HepG2 (cell line): ENCODE measurements around the gene PKD1L1. TPM values are rescaled to one million over a fixed set of nuclear protein-coding genes. Genes with fewer than 3 reads are reported as not detected.
A peak's percentile ranks its signal among the peaks of the same experiment; 100 is the strongest.

ENCODE experiments used
- CENPX ChIP-seq: sonication (generic); formaldehyde crosslinking; IDR thresholded peaks from 2 replicates; pipeline ENCODE4 v1.9.0; 2021; ENCODE audit warnings: mild to moderate bottlenecking, missing genetic modification reagents, moderate library complexity
- CREM ChIP-seq, 2 experiments: sonication (generic) in 1 of 2; formaldehyde crosslinking in 1 of 2; IDR thresholded peaks; 2 replicates each; pipeline versions ENCODE4 v1.4.0 to v1.6.1; 2016 to 2020; ENCODE audit warnings: antibody characterized with exemption in 1 of 2, mild to moderate bottlenecking in 1 of 2, missing genetic modification reagents in 1 of 2
- CSRNP2 ChIP-seq: sonication (generic); formaldehyde crosslinking; conservative IDR thresholded peaks from 2 replicates; pipeline ENCODE4 v1.8.0; 2022; ENCODE audit warnings: low read depth, missing genetic modification reagents
- ERF ChIP-seq: IDR thresholded peaks from 2 replicates; pipeline ENCODE4 v1.6.1; 2018; ENCODE audit warnings: missing biosample characterization, missing genetic modification reagents
- HES4 ChIP-seq: sonication (generic); formaldehyde crosslinking; IDR thresholded peaks from 2 replicates; pipeline ENCODE4 v1.9.0; 2021; ENCODE audit warnings: mild to moderate bottlenecking, missing genetic modification reagents, borderline replicate concordance
- IKZF4 ChIP-seq: sonication (generic); formaldehyde crosslinking; IDR thresholded peaks from 2 replicates; pipeline ENCODE4 v1.5.1; 2020; ENCODE audit warnings: borderline replicate concordance, mild to moderate bottlenecking, low read depth, missing genetic modification reagents; ENCODE audit errors: not compliant biosample characterization
- JDP2 ChIP-seq: sonication (generic); formaldehyde crosslinking; IDR thresholded peaks from 2 replicates; pipeline ENCODE4 v1.8.1; 2022; ENCODE audit warnings: missing genetic modification reagents, borderline replicate concordance
- MAZ ChIP-seq, 2 experiments: sonication (generic) in 1 of 2; formaldehyde crosslinking in 1 of 2; IDR thresholded peaks; 2 replicates each; pipeline versions ENCODE4 v1.5.0 to v1.6.1; 2012 to 2020; ENCODE audit warnings: low read depth in 2 of 2, mild to moderate bottlenecking in 2 of 2, borderline replicate concordance in 1 of 2, improper control_type of control experiment in 1 of 2, low read length in 1 of 2, missing genetic modification reagents in 1 of 2, moderate library complexity in 1 of 2
- MTA3 ChIP-seq: sonication (generic); formaldehyde crosslinking; IDR thresholded peaks from 2 replicates; pipeline ENCODE4 v1.4.0; 2020; ENCODE audit warnings: missing genetic modification reagents
- PPARG ChIP-seq: conservative IDR thresholded peaks from 2 replicates; pipeline ENCODE4 v1.6.1; 2016; ENCODE audit warnings: missing biosample characterization, missing genetic modification reagents
- RORA ChIP-seq: sonication (generic); formaldehyde crosslinking; IDR thresholded peaks from 2 replicates; pipeline ENCODE4 v1.5.0; 2020; ENCODE audit warnings: mild to moderate bottlenecking, missing genetic modification reagents, moderate library complexity
- ZNF337 ChIP-seq: sonication (generic); formaldehyde crosslinking; IDR thresholded peaks from 2 replicates; pipeline ENCODE4 v1.5.1; 2020; ENCODE audit warnings: missing genetic modification reagents, low read depth, mild to moderate bottlenecking, borderline replicate concordance
- ZSCAN12 ChIP-seq: sonication (generic); formaldehyde crosslinking; IDR thresholded peaks from 2 replicates; pipeline ENCODE4 v1.9.0; 2021; ENCODE audit warnings: mild to moderate bottlenecking, missing genetic modification reagents
- polyA plus RNA-seq, 8 experiments: library from polyadenylated mRNA; depleted of rRNA in 3 of 8; stranded (reverse) in 7 of 8; unstranded in 1 of 8; fragments of >200 nt; fragmentation: Illumina TruSeq in 4 of 8; extraction: Trizol in 4 of 8; gene quantifications; 2 replicates each; pipeline versions ENCODE4 v1.2.1 to v1.2.3, GENCODE V29; 2011 to 2016; ENCODE audit warnings: low read depth in 4 of 8, missing spikeins in 1 of 8, mixed read lengths in 1 of 8; ENCODE audit not compliant: insufficient read depth in 1 of 8
- total RNA-seq, 5 experiments: library from RNA; depleted of rRNA; stranded (reverse); fragments of >200 nt; fragmentation: Illumina TruSeq; extraction: Trizol; gene quantifications; 2 replicates each; pipeline ENCODE4 v1.2.3, GENCODE V29; 2016; ENCODE audit warnings: low read depth in 1 of 5
- TF ChIP-seq, protein P1 (sequence below): sonication (generic); formaldehyde crosslinking; IDR thresholded peaks from 2 replicates; pipeline ENCODE4 v1.4.0; 2020; ENCODE audit warnings: missing genetic modification reagents
- TF ChIP-seq, protein P2 (sequence below): sonication (generic); formaldehyde crosslinking; IDR thresholded peaks from 2 replicates; pipeline ENCODE4 v1.4.0; 2020; ENCODE audit warnings: missing genetic modification reagents

Gene PKD1L1
- total and polyA plus RNA-seq, 2 of the 13 experiments (the other 11 are each of a cell fraction or from before 2014, with no cell fraction given): 0.01 TPM; not detected in 1

DNA sequence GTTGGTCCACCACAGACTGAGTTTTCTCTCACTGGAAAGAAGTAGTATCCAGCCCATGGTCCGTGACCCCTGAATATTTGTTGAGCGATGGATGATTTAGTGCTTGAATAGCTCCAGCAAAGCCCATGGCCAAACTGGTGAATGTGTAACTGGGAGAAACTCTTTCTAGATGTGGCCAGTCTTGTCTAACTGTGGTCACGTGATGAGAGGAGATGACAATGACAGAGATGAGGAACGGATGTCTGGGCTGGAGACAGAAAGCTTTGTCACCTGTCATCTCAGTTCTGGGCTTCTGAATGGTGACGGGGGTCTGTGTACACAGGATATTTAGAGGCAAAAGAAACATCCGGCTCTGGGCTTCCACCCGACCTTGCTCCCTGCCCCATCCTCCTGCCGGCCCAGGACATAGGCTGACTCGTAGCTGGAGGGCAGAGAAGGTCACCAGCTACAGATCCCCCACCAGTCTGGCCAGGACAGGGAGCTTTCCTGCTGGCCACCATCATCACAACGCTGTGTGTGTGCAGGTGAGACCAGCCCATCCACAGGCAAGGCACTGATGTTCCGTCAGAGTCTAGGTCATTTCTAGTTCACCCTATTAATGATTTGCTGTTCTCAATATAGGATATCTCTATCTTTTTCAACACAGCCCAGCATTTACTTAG is 213.8 kb downstream of the PKD1L1 start (continued):
- TF ChIP-seq JDP2: no peak
- no peak for TF ChIP-seq HES4
- TF ChIP-seq, protein P1, sequence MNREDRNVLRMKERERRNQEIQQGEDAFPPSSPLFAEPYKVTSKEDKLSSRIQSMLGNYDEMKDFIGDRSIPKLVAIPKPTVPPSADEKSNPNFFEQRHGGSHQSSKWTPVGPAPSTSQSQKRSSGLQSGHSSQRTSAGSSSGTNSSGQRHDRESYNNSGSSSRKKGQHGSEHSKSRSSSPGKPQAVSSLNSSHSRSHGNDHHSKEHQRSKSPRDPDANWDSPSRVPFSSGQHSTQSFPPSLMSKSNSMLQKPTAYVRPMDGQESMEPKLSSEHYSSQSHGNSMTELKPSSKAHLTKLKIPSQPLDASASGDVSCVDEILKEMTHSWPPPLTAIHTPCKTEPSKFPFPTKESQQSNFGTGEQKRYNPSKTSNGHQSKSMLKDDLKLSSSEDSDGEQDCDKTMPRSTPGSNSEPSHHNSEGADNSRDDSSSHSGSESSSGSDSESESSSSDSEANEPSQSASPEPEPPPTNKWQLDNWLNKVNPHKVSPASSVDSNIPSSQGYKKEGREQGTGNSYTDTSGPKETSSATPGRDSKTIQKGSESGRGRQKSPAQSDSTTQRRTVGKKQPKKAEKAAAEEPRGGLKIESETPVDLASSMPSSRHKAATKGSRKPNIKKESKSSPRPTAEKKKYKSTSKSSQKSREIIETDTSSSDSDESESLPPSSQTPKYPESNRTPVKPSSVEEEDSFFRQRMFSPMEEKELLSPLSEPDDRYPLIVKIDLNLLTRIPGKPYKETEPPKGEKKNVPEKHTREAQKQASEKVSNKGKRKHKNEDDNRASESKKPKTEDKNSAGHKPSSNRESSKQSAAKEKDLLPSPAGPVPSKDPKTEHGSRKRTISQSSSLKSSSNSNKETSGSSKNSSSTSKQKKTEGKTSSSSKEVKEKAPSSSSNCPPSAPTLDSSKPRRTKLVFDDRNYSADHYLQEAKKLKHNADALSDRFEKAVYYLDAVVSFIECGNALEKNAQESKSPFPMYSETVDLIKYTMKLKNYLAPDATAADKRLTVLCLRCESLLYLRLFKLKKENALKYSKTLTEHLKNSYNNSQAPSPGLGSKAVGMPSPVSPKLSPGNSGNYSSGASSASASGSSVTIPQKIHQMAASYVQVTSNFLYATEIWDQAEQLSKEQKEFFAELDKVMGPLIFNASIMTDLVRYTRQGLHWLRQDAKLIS: no peak
- peak; percentile 91 for TF ChIP-seq CREM (IDR thresholded peaks at IDR 0.05)
- TF ChIP-seq CREM (CRISPR knock-in tag; IDR thresholded peaks at IDR 0.05): no peak
- peak; percentile 99 for TF ChIP-seq ERF
- TF ChIP-seq ZSCAN12 (CRISPR knock-in tag): peak; percentile 58; the same call in 1 of the 2 replicates
- no peak for TF ChIP-seq ZNF337 (CRISPR knock-in tag)
- TF ChIP-seq PPARG: peak; percentile 88
- no peak for TF ChIP-seq MAZ (IDR thresholded peaks at IDR 0.05; ENCODE audit: borderline replicate concordance, low read depth, low read length)
- peak; percentile 69 for TF ChIP-seq MAZ (CRISPR knock-in tag; IDR thresholded peaks at IDR 0.05; ENCODE audit: low read depth)
- no peak for TF ChIP-seq CSRNP2 (CRISPR knock-in tag)
- no peak for TF ChIP-seq MTA3 (CRISPR knock-in tag)
- TF ChIP-seq CENPX (CRISPR knock-in tag): no peak
- TF ChIP-seq, protein P2, sequence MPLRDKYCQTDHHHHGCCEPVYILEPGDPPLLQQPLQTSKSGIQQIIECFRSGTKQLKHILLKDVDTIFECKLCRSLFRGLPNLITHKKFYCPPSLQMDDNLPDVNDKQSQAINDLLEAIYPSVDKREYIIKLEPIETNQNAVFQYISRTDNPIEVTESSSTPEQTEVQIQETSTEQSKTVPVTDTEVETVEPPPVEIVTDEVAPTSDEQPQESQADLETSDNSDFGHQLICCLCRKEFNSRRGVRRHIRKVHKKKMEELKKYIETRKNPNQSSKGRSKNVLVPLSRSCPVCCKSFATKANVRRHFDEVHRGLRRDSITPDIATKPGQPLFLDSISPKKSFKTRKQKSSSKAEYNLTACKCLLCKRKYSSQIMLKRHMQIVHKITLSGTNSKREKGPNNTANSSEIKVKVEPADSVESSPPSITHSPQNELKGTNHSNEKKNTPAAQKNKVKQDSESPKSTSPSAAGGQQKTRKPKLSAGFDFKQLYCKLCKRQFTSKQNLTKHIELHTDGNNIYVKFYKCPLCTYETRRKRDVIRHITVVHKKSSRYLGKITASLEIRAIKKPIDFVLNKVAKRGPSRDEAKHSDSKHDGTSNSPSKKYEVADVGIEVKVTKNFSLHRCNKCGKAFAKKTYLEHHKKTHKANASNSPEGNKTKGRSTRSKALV: peak; percentile 71; the same call in 1 of the 2 replicates
- TF ChIP-seq RORA: no peak
- no peak for TF ChIP-seq IKZF4 (CRISPR knock-in tag)
